ENCODE measurements around the gene ANKRD10.

- no peak for TF ChIP-seq CTCF (IDR thresholded peaks at IDR 0.05)
- no peak for TF ChIP-seq POLR2A (IDR thresholded peaks at IDR 0.05)
Measured at GRCh38 chr13:110916301-110917142, 1.7 kb upstream of the ANKRD10 start.
